Neutrophil (primary cell): ENCODE measurements around the gene KNDC1.
"Not testable (repeated sequence)": the region's sequence is repeated elsewhere in the genome, so short reads cannot be mapped to it uniquely, and the experiment has no call there.

Experiments
- H3K27ac ChIP-seq: fragments of 200-600 bp; sonication (generic); 2 replicates; pipeline ENCODE4 v1.5.1; 2016; ENCODE audit warnings: mild to moderate bottlenecking, moderate library complexity
- H3K27me3 ChIP-seq: fragments of 200-600 bp; sonication (generic); 2 replicates; pipeline ENCODE4 v1.6.0; 2016; ENCODE audit warnings: mild to moderate bottlenecking
- H3K36me3 ChIP-seq: fragments of 200-600 bp; sonication (generic); 2 replicates; pipeline ENCODE4 v1.5.1; 2017
- H3K4me1 ChIP-seq, 2 experiments: fragments of 200-600 bp in 1 of 2; sonication (generic) in 1 of 2; 1 replicate in 1 of 2; 2 replicates in 1 of 2; pipeline versions ENCODE4 v1.5.1 to v1.6.1; 2013 to 2016; ENCODE audit warnings: low read depth in 1 of 2, low read length in 1 of 2, mild to moderate bottlenecking in 1 of 2, moderate library complexity in 1 of 2; ENCODE audit not compliant: control insufficient read depth in 1 of 2, insufficient read depth in 1 of 2
- H3K4me3 ChIP-seq, 2 experiments: fragments of 200-600 bp in 1 of 2; sonication (generic) in 1 of 2; 1 replicate in 1 of 2; 2 replicates in 1 of 2; pipeline ENCODE4 v1.5.1; 2013 to 2016; ENCODE audit warnings: low read depth in 1 of 2, low read length in 1 of 2, mild to moderate bottlenecking in 1 of 2, moderate library complexity in 1 of 2
- H3K9me3 ChIP-seq: fragments of 200-600 bp; sonication (generic); 2 replicates; pipeline ENCODE4 v1.5.1; 2016
- CTCF ChIP-seq: fragments of 200-600 bp; sonication (generic); IDR thresholded peaks from 2 replicates; pipeline ENCODE4 v1.5.1; 2016; ENCODE audit warnings: antibody characterized with exemption

Gene KNDC1

GRCh38 chr10:133169173-133169947, 9.3 kb downstream of the KNDC1 start:
- H3K27ac ChIP-seq, result no peak overlapping the region
- H3K9me3 ChIP-seq, result peaks cover 6% of the 10 kb centered on the region
- H3K27me3 ChIP-seq, result no peaks in the 10 kb centered on the region
- TF ChIP-seq CTCF, result no peak
- no peaks in the 10 kb centered on the region for H3K4me1 ChIP-seq
- no peak overlapping the region for H3K4me3 ChIP-seq
- no peaks in the 10 kb centered on the region for H3K36me3 ChIP-seq

GRCh38 chr10:133170092-133170491, 10.1 kb downstream of the KNDC1 start:
- no peak for TF ChIP-seq CTCF
- Histone ChIP-seq H3K9me3 (peaks cover 10% of the 10 kb centered on the region), H3K27ac (no peak overlapping the region), H3K4me1 (no peaks in the 10 kb centered on the region), H3K4me3 (no peak overlapping the region), H3K27me3 (no peaks in the 10 kb centered on the region), H3K36me3 (no peaks in the 10 kb centered on the region)

- Histone ChIP-seq H3K4me3 (no peak overlapping the region), H3K36me3 (no peaks in the 10 kb centered on the region), H3K27me3 (no peaks in the 10 kb centered on the region), H3K27ac (peak overlapping the region; percentile 55), H3K9me3 (peaks cover 10% of the 10 kb centered on the region), H3K4me1 (no peaks in the 10 kb centered on the region)
- no peak for TF ChIP-seq CTCF
These were observed 14.0 kb downstream of the KNDC1 start for GRCh38 chr10:133173860-133174640.

GRCh38 chr10:133174689-133175263, 14.8 kb downstream of the KNDC1 start:
- Histone ChIP-seq H3K27ac (no peak overlapping the region), H3K9me3 (peaks cover 10% of the 10 kb centered on the region), H3K27me3 (no peaks in the 10 kb centered on the region), H3K4me3 (no peak overlapping the region), H3K4me1 (no peaks in the 10 kb centered on the region), H3K36me3 (no peaks in the 10 kb centered on the region)
- TF ChIP-seq CTCF, result no peak

- H3K27ac ChIP-seq, H3K27me3 ChIP-seq, H3K9me3 ChIP-seq, H3K4me3 ChIP-seq, H3K36me3 ChIP-seq, H3K4me1 ChIP-seq: not testable (repeated sequence)
These were observed 15.6 kb downstream of the KNDC1 start for GRCh38 chr10:133175624-133176023.

- no peaks in the 10 kb centered on the region for H3K36me3 ChIP-seq
- H3K27ac ChIP-seq, result no peak overlapping the region
- H3K9me3 ChIP-seq, result peaks cover 10% of the 10 kb centered on the region
- no peak overlapping the region for H3K4me3 ChIP-seq
- no peaks in the 10 kb centered on the region for H3K4me1 ChIP-seq
- TF ChIP-seq CTCF, result no peak
- no peaks in the 10 kb centered on the region for H3K27me3 ChIP-seq
These were observed 16.5 kb downstream of the KNDC1 start for GRCh38 chr10:133176546-133176945.
